GM18505 (cell line): ENCODE data around the gene INSR.

Experiments
- ATAC-seq: cut with Tn5 transposase; IDR thresholded peaks from one replicate; pipeline ENCODE4 v1.9.1; 2021; ENCODE audit not compliant: unreplicated experiment
- POLR2A ChIP-seq: IDR thresholded peaks from 4 replicates; pipeline ENCODE4 v1.6.1; 2011; ENCODE audit warnings: borderline replicate concordance; ENCODE audit not compliant: insufficient read depth, insufficient read length; ENCODE audit errors: extremely low read depth

INSR gene

GRCh38 chr19:7293762-7294557, at the start of gene INSR:
Gene INSR (minus strand): TSS chr19:7294414. CDS start chr19:7293891, 523 bp downstream.
- TF ChIP-seq POLR2A = no peak
- peak; percentile 67 for ATAC-seq

GRCh38 chr19:7342143-7342542, 47.9 kb upstream of the INSR start:
- TF ChIP-seq POLR2A = no peak
- ATAC-seq = no peak

- no peak for ATAC-seq
- no peak for TF ChIP-seq POLR2A
Observed at GRCh38 chr19:7340959-7341837, 47.0 kb upstream of the INSR start.

GRCh38 chr19:7337380-7338194, 43.4 kb upstream of the INSR start:
- peak; percentile 65 for ATAC-seq

GRCh38 chr19:7336321-7336973, 42.2 kb upstream of the INSR start:
- no peak for TF ChIP-seq POLR2A
- no peak for ATAC-seq

More at GRCh38 chr19:7337380-7338194, 43.4 kb upstream of the INSR start:
- no peak for TF ChIP-seq POLR2A

- ATAC-seq = no peak
- TF ChIP-seq POLR2A = no peak
Observed at GRCh38 chr19:7333198-7334118, 39.2 kb upstream of the INSR start.

GRCh38 chr19:7331446-7331845, 37.2 kb upstream of the INSR start:
- ATAC-seq = no peak

GRCh38 chr19:7328647-7329046, 34.4 kb upstream of the INSR start:
- no peak for TF ChIP-seq POLR2A

More at GRCh38 chr19:7331446-7331845, 37.2 kb upstream of the INSR start:
- TF ChIP-seq POLR2A = no peak

GRCh38 chr19:7327802-7328201, 33.6 kb upstream of the INSR start:
- no peak for TF ChIP-seq POLR2A
- ATAC-seq = no peak

More at GRCh38 chr19:7328647-7329046, 34.4 kb upstream of the INSR start:
- ATAC-seq = no peak

GRCh38 chr19:7326105-7326877, 32.1 kb upstream of the INSR start:
- no peak for ATAC-seq
- TF ChIP-seq POLR2A = no peak

- no peak for TF ChIP-seq POLR2A
- no peak for ATAC-seq
Observed at GRCh38 chr19:7318176-7318575, 24.0 kb upstream of the INSR start.
